Measurements from ENCODE around the gene IGFLR1. TPM values are rescaled to one million over a fixed set of nuclear protein-coding genes. Genes with fewer than 3 reads are reported as not detected.

The IGFLR1 gene
- 5.1 TPM for total RNA-seq
- long read RNA-seq, partial matches to known transcripts = 0 of 1 reads
- long read RNA-seq, other reads (novel, unspliced or antisense) = 0 of 1 reads

GRCh38 chr19:35742121-35742724 lies at the start of gene IGFLR1:
TSS of gene IGFLR1 (minus strand) at chr19:35742452. CDS start at chr19:35741180, 1,272 bp downstream.
- intact Hi-C loops (cut with DNase I) = loop anchor here (10.0 kb wide), 1 partner anchor 373 kb away; the partner anchor contains the start of genes OVOL3, POLR2I and TBCB
- no peak for ATAC-seq
- no peak for DNase-seq (ENCODE audit: missing footprints)

- ATAC-seq (no peak), DNase-seq (ENCODE audit: missing footprints) (no peak)
- intact Hi-C loops (cut with DNase I) = no loop called here
Observed at GRCh38 chr19:35791814-35792279, 49.6 kb upstream of the IGFLR1 start.

- ATAC-seq (no peak), DNase-seq (ENCODE audit: missing footprints) (no peak)
- intact Hi-C loops (cut with DNase I) = no loop called here
Observed at GRCh38 chr19:35790981-35791813, 48.9 kb upstream of the IGFLR1 start.

GRCh38 chr19:35789978-35790944 lies 48.0 kb upstream of the IGFLR1 start:
- intact Hi-C loops (cut with DNase I) = no loop called here
- DNase-seq (ENCODE audit: missing footprints) (no peak), ATAC-seq (no peak)

- ATAC-seq (no peak), DNase-seq (ENCODE audit: missing footprints) (no peak)
- intact Hi-C loops (cut with DNase I) = no loop called here
Observed at GRCh38 chr19:35789195-35789977, 47.1 kb upstream of the IGFLR1 start.

- DNase-seq (ENCODE audit: missing footprints) (no peak), ATAC-seq (no peak)
- intact Hi-C loops (cut with DNase I) = no loop called here
Observed at GRCh38 chr19:35788205-35788960, 46.1 kb upstream of the IGFLR1 start.

GRCh38 chr19:35787227-35787799 lies 45.1 kb upstream of the IGFLR1 start:
- intact Hi-C loops (cut with DNase I) = no loop called here
- DNase-seq (ENCODE audit: missing footprints) = no peak
- no peak for ATAC-seq

- ATAC-seq = no peak
- no peak for DNase-seq (ENCODE audit: missing footprints)
- intact Hi-C loops (cut with DNase I) = no loop called here
Observed at GRCh38 chr19:35786299-35787160, 44.3 kb upstream of the IGFLR1 start.

GRCh38 chr19:35785339-35785627 lies 43.0 kb upstream of the IGFLR1 start:
- DNase-seq (ENCODE audit: missing footprints) (no peak), ATAC-seq (no peak)
- intact Hi-C loops (cut with DNase I) = no loop called here

- intact Hi-C loops (cut with DNase I) = no loop called here
- no peak for DNase-seq (ENCODE audit: missing footprints)
- ATAC-seq = no peak
Observed at GRCh38 chr19:35784503-35785338, 42.5 kb upstream of the IGFLR1 start.

GRCh38 chr19:35783469-35784434 lies 41.5 kb upstream of the IGFLR1 start:
- ATAC-seq = no peak
- intact Hi-C loops (cut with DNase I) = no loop called here

GRCh38 chr19:35782589-35782988 lies 40.3 kb upstream of the IGFLR1 start:
- ATAC-seq (no peak), DNase-seq (ENCODE audit: missing footprints) (no peak)
- intact Hi-C loops (cut with DNase I) = no loop called here

More at GRCh38 chr19:35783469-35784434, 41.5 kb upstream of the IGFLR1 start:
- no peak for DNase-seq (ENCODE audit: missing footprints)

GRCh38 chr19:35781650-35782049 lies 39.4 kb upstream of the IGFLR1 start:
- no peak for ATAC-seq
- no peak for DNase-seq (ENCODE audit: missing footprints)
- intact Hi-C loops (cut with DNase I) = no loop called here

- intact Hi-C loops (cut with DNase I) = no loop called here
- no peak for ATAC-seq
- no peak for DNase-seq (ENCODE audit: missing footprints)
Observed at GRCh38 chr19:35780717-35781116, 38.5 kb upstream of the IGFLR1 start.

- ATAC-seq = no peak
- intact Hi-C loops (cut with DNase I) = no loop called here
- DNase-seq (ENCODE audit: missing footprints) = no peak
Observed at GRCh38 chr19:35780058-35780457, 37.8 kb upstream of the IGFLR1 start.

Data from Right ventricle myocardium inferior (tissue), 1 donor.